ENCODE results near the gene DOCK7.

DNA sequence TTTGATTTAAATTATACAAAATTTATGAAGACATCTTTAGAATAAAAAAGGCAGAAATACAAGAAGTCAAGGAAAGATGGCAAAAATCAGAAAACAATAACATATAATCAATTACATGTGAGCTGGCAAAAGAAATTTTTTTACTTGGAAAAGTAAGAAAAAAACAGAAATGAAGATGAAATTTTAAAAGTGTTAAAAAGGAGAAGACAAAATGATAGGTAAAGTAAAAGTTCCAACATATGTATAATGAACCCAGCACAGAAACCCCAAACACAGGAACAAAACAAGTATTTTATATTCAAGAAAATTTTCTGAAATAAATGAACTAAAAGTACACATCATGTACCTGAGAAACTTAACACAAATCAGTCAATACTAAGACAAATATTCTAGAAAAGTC is 188.0 kb downstream of the DOCK7 start:
- TF ChIP-seq, protein P1, sequence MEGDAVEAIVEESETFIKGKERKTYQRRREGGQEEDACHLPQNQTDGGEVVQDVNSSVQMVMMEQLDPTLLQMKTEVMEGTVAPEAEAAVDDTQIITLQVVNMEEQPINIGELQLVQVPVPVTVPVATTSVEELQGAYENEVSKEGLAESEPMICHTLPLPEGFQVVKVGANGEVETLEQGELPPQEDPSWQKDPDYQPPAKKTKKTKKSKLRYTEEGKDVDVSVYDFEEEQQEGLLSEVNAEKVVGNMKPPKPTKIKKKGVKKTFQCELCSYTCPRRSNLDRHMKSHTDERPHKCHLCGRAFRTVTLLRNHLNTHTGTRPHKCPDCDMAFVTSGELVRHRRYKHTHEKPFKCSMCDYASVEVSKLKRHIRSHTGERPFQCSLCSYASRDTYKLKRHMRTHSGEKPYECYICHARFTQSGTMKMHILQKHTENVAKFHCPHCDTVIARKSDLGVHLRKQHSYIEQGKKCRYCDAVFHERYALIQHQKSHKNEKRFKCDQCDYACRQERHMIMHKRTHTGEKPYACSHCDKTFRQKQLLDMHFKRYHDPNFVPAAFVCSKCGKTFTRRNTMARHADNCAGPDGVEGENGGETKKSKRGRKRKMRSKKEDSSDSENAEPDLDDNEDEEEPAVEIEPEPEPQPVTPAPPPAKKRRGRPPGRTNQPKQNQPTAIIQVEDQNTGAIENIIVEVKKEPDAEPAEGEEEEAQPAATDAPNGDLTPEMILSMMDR (IDR thresholded peaks at IDR 0.05), result no peak
- TF ChIP-seq POLR2A (IDR thresholded peaks at IDR 0.05), result no peak
- TF ChIP-seq POLR2AphosphoS5 (IDR thresholded peaks at IDR 0.05), result no peak
